ENCODE data around the gene TRIO. TPM values are rescaled to one million over a fixed set of nuclear protein-coding genes. Genes with fewer than 3 reads are reported as not detected.
A peak's percentile ranks its signal among the peaks of the same experiment; 100 is the strongest.

Gene TRIO
- total RNA-seq, 2 donors from 2014 or later: 50.4 to 60.8 TPM

- DNase-seq: no peak
- no peak for ATAC-seq
- intact Hi-C loops (cut with DNase I): no loop called here
Measured at GRCh38 chr5:14246350-14247053, 103.4 kb downstream of the TRIO start.

- DNase-seq (no peak), ATAC-seq (no peak)
- intact Hi-C loops (cut with DNase I): no loop called here
Measured at GRCh38 chr5:14247054-14247386, 103.9 kb downstream of the TRIO start.

- no peak for ATAC-seq
- no peak for DNase-seq
- intact Hi-C loops (cut with DNase I): no loop called here
Measured at GRCh38 chr5:14249258-14250082, 106.3 kb downstream of the TRIO start.

GRCh38 chr5:14250084-14250695 is 107.0 kb downstream of the TRIO start:
- DNase-seq: peak; percentile 73
- intact Hi-C loops (cut with DNase I): no loop called here
- ATAC-seq: peak; percentile 91 to 93

GRCh38 chr5:14250748-14251701 is 107.9 kb downstream of the TRIO start:
- intact Hi-C loops (cut with DNase I): no loop called here
- DNase-seq (no peak), ATAC-seq (no peak)

GRCh38 chr5:14251733-14252132 is 108.6 kb downstream of the TRIO start:
- no peak for DNase-seq
- no peak for ATAC-seq
- intact Hi-C loops (cut with DNase I): no loop called here

- intact Hi-C loops (cut with DNase I): no loop called here
- no peak for ATAC-seq
- DNase-seq: no peak
Measured at GRCh38 chr5:14252793-14253192, 109.7 kb downstream of the TRIO start.

GRCh38 chr5:14254686-14255085 is 111.5 kb downstream of the TRIO start:
- intact Hi-C loops (cut with DNase I): no loop called here
- ATAC-seq (no peak), DNase-seq (no peak)

- intact Hi-C loops (cut with DNase I): no loop called here
- DNase-seq: no peak
Measured at GRCh38 chr5:14256026-14256690, 113.0 kb downstream of the TRIO start.

GRCh38 chr5:14256756-14257393 is 113.7 kb downstream of the TRIO start:
- no peak for ATAC-seq
- DNase-seq: no peak
- intact Hi-C loops (cut with DNase I): no loop called here

More at GRCh38 chr5:14256026-14256690, 113.0 kb downstream of the TRIO start:
- ATAC-seq: no peak

GRCh38 chr5:14257995-14258403 is 114.9 kb downstream of the TRIO start:
- intact Hi-C loops (cut with DNase I): no loop called here

GRCh38 chr5:14258840-14259239 is 115.7 kb downstream of the TRIO start:
- ATAC-seq (peak in 1 of 2 donors; percentile 49), DNase-seq (no peak)
- intact Hi-C loops (cut with DNase I): no loop called here

More at GRCh38 chr5:14257995-14258403, 114.9 kb downstream of the TRIO start:
- ATAC-seq: no peak
- DNase-seq: no peak

- ATAC-seq: no peak
- intact Hi-C loops (cut with DNase I): loop anchor here in 1 of 2 donors (10.0 kb wide), 1 partner anchor 116 kb away; the partner anchor contains the start of gene TRIO
- DNase-seq: no peak
Measured at GRCh38 chr5:14260637-14261036, 117.5 kb downstream of the TRIO start.

- DNase-seq (no peak), ATAC-seq (no peak)
- intact Hi-C loops (cut with DNase I): loop anchor here in 1 of 2 donors (10.0 kb wide), 1 partner anchor 116 kb away; the partner anchor contains the start of gene TRIO
Measured at GRCh38 chr5:14261235-14261634, 118.1 kb downstream of the TRIO start.

GRCh38 chr5:14261856-14262611 is 118.9 kb downstream of the TRIO start:
- DNase-seq (no peak), ATAC-seq (no peak)
- intact Hi-C loops (cut with DNase I): loop anchor here in 1 of 2 donors (10.0 kb wide), 1 partner anchor 117 kb away; the partner anchor contains the start of gene TRIO

GRCh38 chr5:14263113-14263512 is 120.0 kb downstream of the TRIO start:
- intact Hi-C loops (cut with DNase I): loop anchor here in 1 of 2 donors (10.0 kb wide), 1 partner anchor 118 kb away; the partner anchor contains the start of gene TRIO
- no peak for DNase-seq
- no peak for ATAC-seq

GRCh38 chr5:14263699-14264098 is 120.6 kb downstream of the TRIO start:
- ATAC-seq: no peak
- intact Hi-C loops (cut with DNase I): loop anchor here in 1 of 2 donors (10.0 kb wide), 1 partner anchor 119 kb away; the partner anchor contains the start of gene TRIO
- DNase-seq: no peak

All from left cardiac atrium (tissue), 4 donors.